DND-41 (cell line): ENCODE results near the gene PTPRN2.

ENCODE experiments used
- CTCF ChIP-seq: IDR thresholded peaks from 2 replicates; pipeline ENCODE4 v1.5.1; 2012; ENCODE audit warnings: borderline replicate concordance, low read length, moderate library complexity, mild to moderate bottlenecking; ENCODE audit not compliant: poor library complexity, severe bottlenecking; ENCODE audit errors: extremely low read depth
- EZH2 ChIP-seq: IDR thresholded peaks from 3 replicates; pipeline ENCODE4 v1.6.1; 2012; ENCODE audit warnings: borderline replicate concordance, low read depth, mild to moderate bottlenecking, moderate library complexity, low read length, inconsistent platforms; ENCODE audit not compliant: severe bottlenecking

GRCh38 chr7:157671358-157672255 is 916.0 kb downstream of the PTPRN2 start:
- TF ChIP-seq CTCF, result no peak
- no peak for TF ChIP-seq EZH2
